SK-MEL-5 (cell line): Measurements from ENCODE around the gene MAOB. TPM values are rescaled to one million over a fixed set of nuclear protein-coding genes. Genes with fewer than 3 reads are reported as not detected.
"Not testable (repeated sequence)": the region's sequence is repeated elsewhere in the genome, so short reads cannot be mapped to it uniquely, and the experiment has no call there.

Experiments used
- DNase-seq: peaks from one replicate; pipeline ENCODE4 v3.0.0-alpha.2; 2016; ENCODE audit warnings: low read depth, low spot score
- in situ Hi-C: cut with HindIII; loops from 2 replicates; pipeline ENCODE4 v1.10.0; 2016; ENCODE audit warnings: low sequenced_read_pairs, high pct_unique_total_duplicates, low pct_unique_long_range_greater_than_20kb
- total RNA-seq: library from RNA; depleted of rRNA; stranded (reverse); fragments of >200 nt; shearing (Covaris generic); gene quantifications from 2 replicates; pipeline ENCODE4 v1.2.3, GENCODE V29; 2014; rRNA removed

The MAOB gene
- total RNA-seq, 1 experiment from 2014 or later = not detected

DNA sequence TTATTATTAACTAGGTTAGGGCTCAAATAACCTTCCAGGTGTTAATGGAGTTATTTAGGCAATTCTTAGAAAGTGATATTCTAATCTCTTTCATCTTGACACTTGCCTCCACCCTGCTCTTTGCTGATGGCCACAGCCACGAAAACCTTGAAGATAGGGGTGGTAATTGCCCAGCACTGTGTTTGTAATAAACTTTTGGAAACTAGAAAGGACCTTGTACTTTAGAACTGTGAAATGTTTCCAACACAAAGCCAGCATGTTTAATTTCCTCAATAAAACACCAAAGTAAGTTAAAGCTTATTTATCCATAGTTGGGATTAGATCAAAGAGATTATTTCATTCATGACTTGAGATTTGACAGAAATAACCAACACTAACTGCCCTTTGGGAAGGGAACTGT, 147.8 kb downstream of the MAOB start:
- no peak for DNase-seq
- in situ Hi-C loops = no loop called here

DNA sequence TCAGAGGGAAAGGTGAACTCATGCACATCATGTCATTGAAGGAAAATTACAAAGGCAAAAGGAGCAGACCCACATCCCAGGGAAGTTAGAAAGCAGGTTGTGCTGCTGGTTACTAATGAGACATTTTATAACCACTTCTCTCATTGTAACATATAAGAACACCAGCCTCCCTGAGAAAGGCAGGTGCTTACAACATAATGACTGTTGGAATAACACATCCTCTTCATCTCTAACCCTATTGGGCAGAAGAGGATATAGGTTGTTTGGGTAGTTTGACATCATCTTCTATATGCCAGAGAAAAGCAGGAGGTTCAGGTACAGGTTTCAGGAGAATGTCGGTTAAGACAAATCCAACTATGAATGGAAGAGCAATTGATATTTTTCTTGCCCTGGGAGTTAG, 148.6 kb downstream of the MAOB start:
- in situ Hi-C loops = no loop called here
- no peak for DNase-seq

DNA sequence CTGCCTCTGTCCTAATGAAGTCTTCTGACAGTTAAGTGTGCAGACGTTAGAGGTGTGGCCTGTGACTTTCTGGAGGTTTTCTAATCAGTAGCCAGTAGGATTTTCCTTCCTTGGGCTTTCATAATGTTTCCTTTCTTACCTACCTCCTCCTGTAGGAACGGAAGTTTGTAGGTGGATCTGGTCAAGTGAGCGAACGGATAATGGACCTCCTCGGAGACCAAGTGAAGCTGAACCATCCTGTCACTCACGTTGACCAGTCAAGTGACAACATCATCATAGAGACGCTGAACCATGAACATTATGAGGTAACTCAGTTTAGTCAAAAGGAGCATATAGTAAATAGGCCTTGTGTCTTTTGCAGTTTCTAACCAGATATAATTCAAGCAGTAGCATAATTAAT, 151.2 kb downstream of the MAOB start:
- in situ Hi-C loops = no loop called here

DNA sequence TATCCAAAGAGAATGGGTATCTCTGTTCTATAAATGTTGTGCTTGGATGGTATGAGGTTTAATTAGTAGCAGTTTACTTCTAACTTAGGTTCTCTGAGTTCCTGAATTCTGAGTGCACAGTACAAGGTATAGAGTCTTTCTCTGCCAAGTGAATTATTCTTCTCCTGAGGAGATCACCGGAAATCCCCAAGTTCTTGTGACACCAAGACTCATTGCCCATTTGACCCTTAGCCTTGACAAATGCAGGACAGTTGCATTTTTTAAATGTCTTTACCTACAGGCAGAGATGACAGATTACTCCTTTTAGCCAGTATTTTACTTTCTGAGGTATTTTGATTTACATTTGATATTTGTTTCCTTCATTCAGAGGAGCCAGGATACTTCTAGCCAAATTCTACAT, 153.3 kb downstream of the MAOB start:
- DNase-seq = no peak
- in situ Hi-C loops = no loop called here

More for the DNA sequence above, 151.2 kb downstream of the MAOB start:
- DNase-seq = no peak

DNA sequence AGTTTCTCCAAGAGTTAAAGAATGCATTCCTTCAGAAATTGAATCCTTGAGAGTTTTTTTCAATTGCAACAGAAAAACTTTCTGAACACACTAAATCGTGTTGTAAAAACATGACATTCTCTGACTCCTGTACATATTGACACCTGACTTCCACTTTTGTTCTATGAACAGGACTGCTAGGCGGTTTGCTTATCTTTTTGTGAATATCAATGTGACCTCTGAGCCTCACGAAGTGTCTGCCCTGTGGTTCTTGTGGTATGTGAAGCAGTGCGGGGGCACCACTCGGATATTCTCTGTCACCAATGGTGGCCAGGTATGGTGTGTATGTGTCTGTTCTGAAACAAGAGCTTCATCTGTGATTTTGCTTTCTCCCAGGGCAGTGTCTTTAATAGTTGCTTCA, 154.2 kb downstream of the MAOB start:
- DNase-seq = no peak
- in situ Hi-C loops = no loop called here

DNA sequence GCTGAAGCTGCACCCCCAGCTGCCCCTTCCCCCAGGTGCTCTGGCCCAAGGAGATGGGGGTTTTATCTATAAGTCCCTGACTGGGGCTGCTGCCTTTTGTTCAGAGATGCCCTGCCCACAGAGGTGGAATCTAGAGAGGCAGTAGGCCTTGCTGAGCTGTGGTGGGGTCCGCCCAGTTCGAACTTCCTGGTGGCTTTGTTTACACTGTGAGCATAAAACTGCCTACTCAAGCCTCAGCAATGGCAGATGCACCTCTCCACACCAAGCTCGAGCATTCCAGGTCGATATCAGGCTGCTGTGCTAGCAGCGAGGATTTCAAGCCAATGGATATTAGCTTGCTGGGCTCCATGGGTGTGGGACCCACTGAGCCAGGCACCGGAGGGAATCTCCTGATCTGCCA, 155.0 kb downstream of the MAOB start:
- in situ Hi-C loops, DNase-seq: not testable (repeated sequence)

DNA sequence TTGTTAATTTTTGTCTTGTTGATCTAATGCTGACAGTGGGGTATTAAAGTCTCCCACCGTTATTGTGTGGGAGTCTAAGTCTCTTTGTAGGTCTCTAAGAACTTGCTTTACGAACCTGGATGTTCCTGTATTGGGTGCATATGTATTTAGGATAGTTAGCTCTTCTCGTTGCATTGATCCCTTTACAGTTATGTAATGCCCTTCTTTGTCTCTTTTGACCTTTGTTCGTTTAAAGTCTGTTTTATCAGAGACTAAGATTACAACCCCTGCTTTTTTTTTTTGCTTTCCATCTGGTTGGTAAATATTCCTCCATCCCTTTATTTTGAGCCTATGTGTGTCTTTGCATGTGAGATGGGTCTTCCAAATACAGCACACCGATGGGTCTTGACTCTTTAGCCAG, 157.0 kb downstream of the MAOB start:
- DNase-seq, in situ Hi-C loops: not testable (repeated sequence)

DNA sequence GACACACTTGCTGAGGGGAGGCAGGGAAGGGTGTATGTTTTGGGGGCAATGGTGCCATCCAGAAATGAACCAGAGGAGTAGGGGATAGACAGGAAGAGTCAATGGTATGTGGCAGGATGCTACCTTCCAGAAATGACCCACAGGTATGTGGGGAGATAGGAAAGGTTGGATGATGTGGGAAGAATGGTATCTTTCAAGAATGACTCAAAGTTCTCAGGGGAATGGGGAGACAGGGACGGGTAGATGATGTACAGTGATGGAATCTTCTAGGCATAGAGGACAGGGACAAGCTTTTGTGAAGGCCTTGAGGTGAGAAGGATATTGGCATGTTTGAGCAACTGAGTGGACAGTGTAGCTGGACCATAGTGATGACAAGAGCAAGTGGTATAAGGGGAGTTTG, 161.3 kb downstream of the MAOB start:
- in situ Hi-C loops = no loop called here
- no peak for DNase-seq

DNA sequence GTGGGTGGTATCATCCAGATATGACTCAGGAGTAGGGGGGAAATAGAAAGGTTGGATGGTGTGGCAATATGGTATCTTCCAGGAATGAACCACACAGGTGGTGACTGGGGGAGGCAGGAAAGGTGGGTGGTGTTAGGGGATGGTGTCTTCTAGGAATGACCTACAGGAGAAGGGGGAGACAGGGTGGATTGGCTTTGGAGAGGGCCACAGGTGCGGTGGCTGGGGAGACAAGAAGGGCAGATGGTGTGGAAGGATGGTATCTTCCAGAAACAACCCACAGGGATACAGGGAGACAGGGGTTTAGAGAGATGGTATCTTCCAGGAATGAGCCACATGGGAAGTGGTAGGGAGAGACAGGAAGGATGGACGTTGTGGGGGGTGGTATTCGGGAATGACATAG, 162.2 kb downstream of the MAOB start:
- DNase-seq = no peak
- in situ Hi-C loops = no loop called here

DNA sequence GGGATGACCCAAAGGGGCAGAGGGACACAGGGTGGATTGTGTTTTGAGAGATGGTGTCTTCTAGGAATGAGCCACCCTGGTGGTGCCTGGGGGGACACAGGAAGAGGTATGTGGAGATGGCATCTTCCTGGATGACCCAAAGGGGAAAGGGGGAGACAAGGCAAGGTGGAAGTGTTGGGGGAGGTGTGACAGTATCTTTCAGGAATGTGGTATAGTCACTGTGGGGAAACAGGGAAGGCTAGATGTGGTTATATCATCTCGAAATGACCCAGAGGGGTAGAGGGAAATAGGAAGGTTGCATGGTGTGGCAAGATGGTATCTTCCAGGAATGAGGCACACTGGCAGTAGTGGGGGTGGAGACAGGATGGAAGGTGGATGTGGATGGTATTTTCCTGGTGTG, 163.3 kb downstream of the MAOB start:
- no peak for DNase-seq
- in situ Hi-C loops = no loop called here

DNA sequence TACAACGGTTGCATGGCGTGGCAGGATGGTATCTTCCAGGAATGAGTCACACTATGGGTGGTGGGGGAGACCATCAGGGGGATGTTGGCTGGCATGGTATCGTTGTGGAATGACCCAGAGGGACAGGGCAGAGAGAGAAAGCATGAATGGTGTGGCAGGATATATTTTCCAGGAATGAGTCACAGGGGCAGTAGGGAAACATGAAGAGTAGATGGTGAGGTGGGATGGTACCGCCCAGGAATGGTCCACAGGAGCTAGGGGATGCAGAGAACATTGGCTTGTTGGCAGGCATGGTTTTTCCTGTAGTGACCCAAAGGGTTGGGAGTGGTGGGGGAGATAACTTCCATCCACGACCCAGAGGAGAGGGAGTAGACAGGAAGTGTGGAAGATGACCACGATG, 163.7 kb downstream of the MAOB start:
- no peak for DNase-seq

DNA sequence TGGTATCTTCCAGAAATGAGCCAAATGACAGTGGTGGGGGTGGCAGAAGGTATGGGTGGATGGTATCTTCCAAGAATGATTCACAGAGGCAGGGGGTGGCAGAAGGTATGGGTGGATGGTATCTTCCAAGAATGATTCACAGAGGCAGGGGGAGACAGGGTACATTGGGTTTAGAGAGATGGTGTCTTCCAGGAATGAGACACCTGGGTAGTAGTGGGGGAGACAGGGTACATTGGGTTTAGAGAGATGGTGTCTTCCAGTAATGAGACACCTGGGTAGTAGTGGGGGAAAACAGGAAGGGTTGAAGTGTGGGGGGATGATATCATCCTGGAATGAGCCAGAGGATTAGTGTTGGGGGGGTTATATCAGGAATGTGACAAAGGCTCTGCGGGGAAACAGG, 164.2 kb downstream of the MAOB start:
- in situ Hi-C loops = no loop called here
- no peak for DNase-seq

More for the DNA sequence above, 163.7 kb downstream of the MAOB start:
- in situ Hi-C loops = no loop called here

DNA sequence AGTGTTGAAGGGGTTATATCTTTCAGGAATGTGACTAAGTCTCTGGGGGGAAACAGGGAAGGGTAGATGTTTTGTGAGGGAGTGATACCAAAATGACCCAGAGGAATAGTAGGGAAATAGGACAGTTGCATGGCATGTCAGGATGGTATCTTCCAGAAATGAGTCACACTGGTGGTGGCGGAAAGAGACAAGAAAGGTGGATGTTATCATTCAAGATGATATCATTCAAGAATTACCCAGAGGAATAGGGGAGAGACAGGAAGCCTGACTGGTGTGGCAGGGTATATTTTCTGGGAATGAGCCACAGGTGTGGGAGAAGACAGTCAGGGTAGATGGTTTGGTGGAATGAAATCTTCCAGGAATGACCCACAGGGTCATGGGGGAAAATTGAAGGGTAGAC, 165.1 kb downstream of the MAOB start:
- no peak for DNase-seq
- in situ Hi-C loops = no loop called here

DNA sequence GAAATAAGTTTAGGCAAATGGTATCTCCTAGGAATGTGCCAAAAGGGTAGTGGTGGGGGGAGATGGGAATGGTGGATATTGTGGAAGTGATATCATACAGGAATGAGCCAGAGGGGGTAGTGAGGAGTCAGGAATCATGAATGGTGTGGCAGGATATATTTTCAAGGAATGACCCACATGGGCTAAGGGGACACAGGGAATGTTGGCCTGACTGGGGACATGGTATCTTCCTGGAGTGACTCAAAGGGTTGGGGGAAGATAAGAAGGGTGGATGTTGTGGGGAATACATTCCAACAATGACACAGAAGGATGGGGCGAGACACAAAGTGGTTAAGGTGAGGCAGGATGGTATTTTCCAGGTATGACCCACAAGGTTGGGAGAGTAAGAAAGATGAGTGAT, 165.6 kb downstream of the MAOB start:
- in situ Hi-C loops = no loop called here
- DNase-seq = no peak

Other genes starting within 250 kb of the MAOB start
- 0.21 and 0.32 TPM in 2 replicates for gene MAOA, start 226.2 kb downstream of the MAOB start, total RNA-seq
- gene NDP, start 90.9 kb upstream of the MAOB start, total RNA-seq = not detected in 2 replicates